Activated CD8-positive, alpha-beta memory T cell treated with anti-CD3 and anti-CD28 coated beads, Interleukin-2, amount 50 U/mL, for 4 hours (primary cell): ENCODE results near the gene HOXA13.

Experiments used
- DNase-seq: peaks from one replicate; pipeline ENCODE4 v3.0.0-alpha.2; 2020

HOXA13 gene

GRCh38 chr7:27157702-27158431 is 42.0 kb downstream of the HOXA13 start:
- no peak for DNase-seq

- no peak for DNase-seq
Observed at GRCh38 chr7:27156916-27157701, 42.8 kb downstream of the HOXA13 start.

- DNase-seq = no peak
Observed at GRCh38 chr7:27156508-27156898, 43.4 kb downstream of the HOXA13 start, which contains the start of gene HOXA7. HOXA7 (minus strand) TSS chr7:27156675; CDS start chr7:27156545, 130 bp downstream.

GRCh38 chr7:27155816-27156507 is 43.9 kb downstream of the HOXA13 start:
- peak; percentile 19 for DNase-seq

- peak; percentile 57 for DNase-seq
Observed at GRCh38 chr7:27154901-27155815, 44.7 kb downstream of the HOXA13 start.

- no peak for DNase-seq
Observed at GRCh38 chr7:27154369-27154768, 45.5 kb downstream of the HOXA13 start.

GRCh38 chr7:27153526-27153925 is 46.4 kb downstream of the HOXA13 start:
- DNase-seq = no peak

GRCh38 chr7:27152816-27153442 is 47.0 kb downstream of the HOXA13 start:
- no peak for DNase-seq

- no peak for DNase-seq
Observed at GRCh38 chr7:27151931-27152815, 47.7 kb downstream of the HOXA13 start, which contains the start of gene HOXA3. HOXA3 (minus strand) TSS chr7:27152583; CDS start chr7:27110640, 41,943 bp downstream.

GRCh38 chr7:27151341-27151930 is 48.5 kb downstream of the HOXA13 start:
- DNase-seq = no peak

GRCh38 chr7:27150568-27151340 is 49.1 kb downstream of the HOXA13 start:
- peak; percentile 67 for DNase-seq

GRCh38 chr7:27149842-27150567 is 49.9 kb downstream of the HOXA13 start:
- no peak for DNase-seq

- no peak for DNase-seq
Observed at GRCh38 chr7:27148756-27149641, 50.9 kb downstream of the HOXA13 start.

- DNase-seq = no peak
Observed at GRCh38 chr7:27148031-27148755, 51.7 kb downstream of the HOXA13 start.

GRCh38 chr7:27147199-27148030 is 52.5 kb downstream of the HOXA13 start, which contains the start of gene HOXA6:
HOXA6 (minus strand) TSS chr7:27147774; CDS start chr7:27147749, 25 bp downstream.
- DNase-seq = no peak
